ENCODE measurements around the gene MLPH. TPM values are rescaled to one million over a fixed set of nuclear protein-coding genes. Genes with fewer than 3 reads are reported as not detected.

Gene MLPH
- total RNA-seq, 1 experiment from 2014 or later: 237 TPM

DNA sequence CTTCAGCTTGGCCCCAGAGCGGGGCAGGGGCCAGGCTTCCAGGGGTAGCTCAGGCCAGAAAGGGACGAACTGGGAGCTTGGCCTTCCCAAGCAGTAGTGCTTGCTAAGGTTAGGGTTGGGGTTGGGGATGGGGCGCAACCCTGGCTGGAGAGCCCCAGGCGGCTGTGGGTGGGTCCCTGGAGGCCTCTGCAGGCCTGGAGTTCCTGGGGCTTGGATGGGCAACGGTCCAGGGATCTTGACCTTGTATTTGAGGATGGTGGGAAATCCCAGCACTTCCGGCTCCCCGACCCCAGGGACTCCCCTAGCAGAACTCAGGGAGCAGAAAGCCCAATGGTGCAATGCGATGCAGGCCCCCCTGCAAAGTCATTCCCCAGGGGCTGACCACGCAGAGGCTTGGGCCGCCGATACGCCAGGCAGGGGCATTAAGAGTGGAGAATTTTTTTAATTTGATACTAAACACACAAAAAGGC lies 12.6 kb upstream of the MLPH start:
- Histone ChIP-seq H2AFZ (peak overlapping the region; percentile 80), H4K20me1 (ENCODE audit: insufficient read depth) (no peaks in the 10 kb centered on the region), H3K9me3 (ENCODE audit: insufficient read depth, low read depth) (no peaks in the 10 kb centered on the region), H3K27ac (peak overlapping the region; percentile 79), H3K9me2 (ENCODE audit: insufficient read depth) (no peaks in the 10 kb centered on the region; the same call in 1 of the 2 replicates), H3K4me1 (replicated peaks; ENCODE audit: insufficient read depth) (peaks cover 25% of the 10 kb centered on the region), H3F3A (ENCODE audit: insufficient read depth, low read depth) (peaks cover 5% of the 10 kb centered on the region; the same call in 1 of the 2 replicates), H3K27me3 (ENCODE audit: insufficient read depth, low read depth) (no peaks in the 10 kb centered on the region), H3K36me3 (ENCODE audit: low read depth) (no peaks in the 10 kb centered on the region), H3K4me2 (peak overlapping the region; percentile 88), H3K4me3 (peak overlapping the region; percentile 63), H3K79me2 (ENCODE audit: low read depth) (no peaks in the 10 kb centered on the region)
- TF ChIP-seq EZH2 (IDR thresholded peaks at IDR 0.05; ENCODE audit: low read depth): no peak
- TF ChIP-seq, protein P1, sequence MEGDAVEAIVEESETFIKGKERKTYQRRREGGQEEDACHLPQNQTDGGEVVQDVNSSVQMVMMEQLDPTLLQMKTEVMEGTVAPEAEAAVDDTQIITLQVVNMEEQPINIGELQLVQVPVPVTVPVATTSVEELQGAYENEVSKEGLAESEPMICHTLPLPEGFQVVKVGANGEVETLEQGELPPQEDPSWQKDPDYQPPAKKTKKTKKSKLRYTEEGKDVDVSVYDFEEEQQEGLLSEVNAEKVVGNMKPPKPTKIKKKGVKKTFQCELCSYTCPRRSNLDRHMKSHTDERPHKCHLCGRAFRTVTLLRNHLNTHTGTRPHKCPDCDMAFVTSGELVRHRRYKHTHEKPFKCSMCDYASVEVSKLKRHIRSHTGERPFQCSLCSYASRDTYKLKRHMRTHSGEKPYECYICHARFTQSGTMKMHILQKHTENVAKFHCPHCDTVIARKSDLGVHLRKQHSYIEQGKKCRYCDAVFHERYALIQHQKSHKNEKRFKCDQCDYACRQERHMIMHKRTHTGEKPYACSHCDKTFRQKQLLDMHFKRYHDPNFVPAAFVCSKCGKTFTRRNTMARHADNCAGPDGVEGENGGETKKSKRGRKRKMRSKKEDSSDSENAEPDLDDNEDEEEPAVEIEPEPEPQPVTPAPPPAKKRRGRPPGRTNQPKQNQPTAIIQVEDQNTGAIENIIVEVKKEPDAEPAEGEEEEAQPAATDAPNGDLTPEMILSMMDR (conservative IDR thresholded peaks at IDR 0.05): no peak
- DNase-seq: peak in 1 of 2 experiments; percentile 64
- intact Hi-C loops (cut with micrococcal nuclease; ENCODE audit: unreplicated experiment): loop anchor here (1.0 to 5.0 kb wide), 2 partner anchors 27 to 182 kb away; no protein-coding TSS in a partner anchor
- TSS peak; percentile 96 for BruUV-seq (replicated peaks)
- ChIA-PET POLR2A (ENCODE audit: unreplicated experiment) (interaction anchor here (0.6 to 1.6 kb wide), 8 partner anchors 8 to 288 kb away, joined by 3 to 6 read pairs (median 4); no protein-coding TSS in a partner anchor), CTCF (interaction anchor here (0.6 to 1.6 kb wide), 4 partner anchors 8 to 73 kb away, joined by 3 to 10 read pairs (median 4); no protein-coding TSS in a partner anchor)

DNA sequence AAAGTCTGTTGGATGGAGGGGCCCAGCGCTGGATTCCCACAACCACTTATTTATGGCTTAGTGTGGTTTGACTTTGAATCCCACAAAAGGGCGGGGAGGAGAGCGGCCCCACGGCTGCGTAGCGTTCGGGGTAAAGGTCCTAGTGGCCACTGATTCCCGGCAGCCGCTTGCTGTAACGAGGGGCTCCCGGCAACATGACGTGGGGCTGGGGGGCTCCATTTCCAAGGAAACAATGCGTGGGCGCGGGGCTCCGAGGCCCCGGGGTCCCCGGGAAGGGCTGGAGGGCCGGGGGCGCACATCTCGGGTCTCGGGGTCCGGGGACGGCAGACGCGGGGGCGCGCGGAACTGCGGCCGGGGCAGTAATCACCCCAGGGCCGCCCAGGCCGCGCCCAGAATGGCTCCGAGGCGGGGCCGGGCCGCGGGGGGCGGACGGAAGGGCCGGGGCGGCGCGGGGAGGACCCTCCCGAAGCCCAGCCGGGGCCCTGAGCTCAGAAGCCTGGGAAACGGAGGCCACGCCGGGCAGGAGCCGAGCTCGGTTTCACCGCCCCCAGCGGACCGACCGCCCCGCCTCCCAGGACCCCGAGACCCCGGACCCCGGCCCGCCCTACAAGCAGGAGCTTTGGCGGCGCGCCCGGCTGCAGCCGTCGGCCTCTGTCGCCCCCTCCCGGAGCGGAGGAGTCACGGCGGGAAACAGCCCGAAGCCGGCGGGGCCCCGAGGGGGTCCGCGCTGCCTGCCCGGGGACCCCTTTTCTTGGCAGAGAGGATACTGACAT lies 11.9 kb upstream of the MLPH start:
- peaks cover 5% of the 10 kb centered on the region; the same call in 1 of the 2 replicates for H3F3A ChIP-seq (ENCODE audit: insufficient read depth, low read depth)
- intact Hi-C loops (cut with micrococcal nuclease; ENCODE audit: unreplicated experiment): loop anchor here (1.0 to 5.0 kb wide), 6 partner anchors 8 to 304 kb away; no protein-coding TSS in a partner anchor
- no peak for TF ChIP-seq EZH2 (IDR thresholded peaks at IDR 0.05; ENCODE audit: low read depth)
- TF ChIP-seq, protein P1 (conservative IDR thresholded peaks at IDR 0.05): peak; percentile 97
- no peaks in the 10 kb centered on the region for H4K20me1 ChIP-seq (ENCODE audit: insufficient read depth)
- H3K9me3 ChIP-seq (ENCODE audit: insufficient read depth, low read depth): no peaks in the 10 kb centered on the region
- POLR2A ChIA-PET (ENCODE audit: unreplicated experiment): interaction anchor here (0.6 to 1.3 kb wide), 7 partner anchors 14 to 1488 kb away, joined by 3 to 6 read pairs (median 4); no protein-coding TSS in a partner anchor
- H3K4me2 ChIP-seq: peak overlapping the region; percentile 88
- H3K36me3 ChIP-seq (ENCODE audit: low read depth): no peaks in the 10 kb centered on the region
- peak overlapping the region; percentile 80 for H2AFZ ChIP-seq
- peaks cover 25% of the 10 kb centered on the region for H3K4me1 ChIP-seq (replicated peaks; ENCODE audit: insufficient read depth)
- H3K4me3 ChIP-seq: peak overlapping the region; percentile 63
- peak overlapping the region; percentile 79 for H3K27ac ChIP-seq
- CTCF ChIA-PET: interaction anchor here (0.6 to 1.7 kb wide), 13 partner anchors 9 to 414 kb away, joined by 3 to 19 read pairs (median 4); partner anchors contain the start of gene MLPH
- DNase-seq: peak; percentile 53 to 90
- H3K9me2 ChIP-seq (ENCODE audit: insufficient read depth): no peaks in the 10 kb centered on the region; the same call in 1 of the 2 replicates
- H3K27me3 ChIP-seq (ENCODE audit: insufficient read depth, low read depth): no peaks in the 10 kb centered on the region
- no peaks in the 10 kb centered on the region for H3K79me2 ChIP-seq (ENCODE audit: low read depth)
- BruUV-seq (replicated peaks): no TSS peak

- peak in 1 of 2 experiments; percentile 81 for DNase-seq
- CTCF ChIA-PET: interaction anchor here (0.6 to 1.7 kb wide), 12 partner anchors 8 to 413 kb away, joined by 3 to 19 read pairs (median 4); partner anchors contain the start of gene MLPH
- no peaks in the 10 kb centered on the region for H3K36me3 ChIP-seq (ENCODE audit: low read depth)
- BruUV-seq (replicated peaks): TSS peak; percentile 18
- no peak for TF ChIP-seq EZH2 (IDR thresholded peaks at IDR 0.05; ENCODE audit: low read depth)
- TF ChIP-seq, protein P1 (conservative IDR thresholded peaks at IDR 0.05): peak; percentile 67
- H3F3A ChIP-seq (ENCODE audit: insufficient read depth, low read depth): peaks cover 5% of the 10 kb centered on the region; the same call in 1 of the 2 replicates
- no peaks in the 10 kb centered on the region; the same call in 1 of the 2 replicates for H3K9me2 ChIP-seq (ENCODE audit: insufficient read depth)
- H4K20me1 ChIP-seq (ENCODE audit: insufficient read depth): no peaks in the 10 kb centered on the region
- intact Hi-C loops (cut with micrococcal nuclease; ENCODE audit: unreplicated experiment): loop anchor here (1.0 kb wide), 4 partner anchors 8 to 304 kb away; no protein-coding TSS in a partner anchor
- peak overlapping the region; percentile 80 for H2AFZ ChIP-seq
- POLR2A ChIA-PET (ENCODE audit: unreplicated experiment): interaction anchor here (0.6 to 1.3 kb wide), 7 partner anchors 14 to 1489 kb away, joined by 3 to 6 read pairs (median 4); no protein-coding TSS in a partner anchor
- no peaks in the 10 kb centered on the region for H3K27me3 ChIP-seq (ENCODE audit: insufficient read depth, low read depth)
- H3K4me2 ChIP-seq: peak overlapping the region; percentile 88
- no peaks in the 10 kb centered on the region for H3K9me3 ChIP-seq (ENCODE audit: insufficient read depth, low read depth)
- H3K27ac ChIP-seq: peak overlapping the region; percentile 79
- H3K79me2 ChIP-seq (ENCODE audit: low read depth): no peaks in the 10 kb centered on the region
- H3K4me1 ChIP-seq (replicated peaks; ENCODE audit: insufficient read depth): peaks cover 25% of the 10 kb centered on the region
- peak overlapping the region; percentile 63 for H3K4me3 ChIP-seq
Measured at GRCh38 chr2:237475704-237476141, 11.3 kb upstream of the MLPH start.

Data from PC-9 (cell line).